ENCODE measurements around the gene RAPGEF6. TPM values are rescaled to one million over a fixed set of nuclear protein-coding genes. Genes with fewer than 3 reads are reported as not detected.
"Not testable (repeated sequence)": the region's sequence is repeated elsewhere in the genome, so short reads cannot be mapped to it uniquely, and the experiment has no call there.

RAPGEF6 gene
- total RNA-seq, 1 donor, result 15.6 TPM

DNA sequence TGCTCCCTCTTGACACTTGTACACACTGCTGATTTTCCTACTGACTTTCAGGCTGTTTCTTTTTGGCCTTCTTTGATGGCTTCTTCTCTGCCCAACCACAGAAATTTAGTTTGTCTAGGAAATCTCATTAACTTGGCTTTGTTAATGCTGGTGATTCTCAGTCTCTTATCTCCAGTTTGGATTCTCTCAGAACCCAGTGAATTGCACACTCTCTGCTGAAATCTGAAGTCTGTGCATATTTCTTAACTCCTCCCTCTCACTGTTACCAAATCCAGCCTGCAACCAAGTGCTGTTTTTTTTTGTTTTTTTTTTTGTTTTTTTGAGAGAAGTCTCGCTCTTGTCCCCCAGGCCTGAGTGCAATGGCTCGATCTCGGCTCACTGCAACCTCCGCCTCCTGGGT is 254.0 kb downstream of the RAPGEF6 start:
- Histone ChIP-seq H3K4me3 (ENCODE audit: insufficient read depth, low read length) (no peak overlapping the region), H3K79me2 (ENCODE audit: insufficient read depth, low read length) (peaks cover 24% of the 10 kb centered on the region), H3K36me3 (ENCODE audit: insufficient read depth, low read length) (peaks cover 2% of the 10 kb centered on the region), H2AFZ (ENCODE audit: low read length) (no peak overlapping the region), H4K20me1 (ENCODE audit: insufficient read depth, low read length) (peaks cover 5% of the 10 kb centered on the region), H3K4me1 (ENCODE audit: insufficient read depth, low read length) (peaks cover 33% of the 10 kb centered on the region), H3K27ac (ENCODE audit: low read depth, low read length) (no peak overlapping the region), H3K4me2 (ENCODE audit: insufficient read depth, low read length) (no peak overlapping the region), H3K27me3 (ENCODE audit: insufficient read depth, low read length) (no peaks in the 10 kb centered on the region), H3K9me3 (ENCODE audit: low read depth, low read length) (no peaks in the 10 kb centered on the region)
- TF ChIP-seq, protein P1, sequence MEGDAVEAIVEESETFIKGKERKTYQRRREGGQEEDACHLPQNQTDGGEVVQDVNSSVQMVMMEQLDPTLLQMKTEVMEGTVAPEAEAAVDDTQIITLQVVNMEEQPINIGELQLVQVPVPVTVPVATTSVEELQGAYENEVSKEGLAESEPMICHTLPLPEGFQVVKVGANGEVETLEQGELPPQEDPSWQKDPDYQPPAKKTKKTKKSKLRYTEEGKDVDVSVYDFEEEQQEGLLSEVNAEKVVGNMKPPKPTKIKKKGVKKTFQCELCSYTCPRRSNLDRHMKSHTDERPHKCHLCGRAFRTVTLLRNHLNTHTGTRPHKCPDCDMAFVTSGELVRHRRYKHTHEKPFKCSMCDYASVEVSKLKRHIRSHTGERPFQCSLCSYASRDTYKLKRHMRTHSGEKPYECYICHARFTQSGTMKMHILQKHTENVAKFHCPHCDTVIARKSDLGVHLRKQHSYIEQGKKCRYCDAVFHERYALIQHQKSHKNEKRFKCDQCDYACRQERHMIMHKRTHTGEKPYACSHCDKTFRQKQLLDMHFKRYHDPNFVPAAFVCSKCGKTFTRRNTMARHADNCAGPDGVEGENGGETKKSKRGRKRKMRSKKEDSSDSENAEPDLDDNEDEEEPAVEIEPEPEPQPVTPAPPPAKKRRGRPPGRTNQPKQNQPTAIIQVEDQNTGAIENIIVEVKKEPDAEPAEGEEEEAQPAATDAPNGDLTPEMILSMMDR (IDR thresholded peaks at IDR 0.05; ENCODE audit: extremely low read depth, low read depth, low read length), result no peak
- DNase-seq (ENCODE audit: insufficient read length, low spot score, missing footprints), result no peak

DNA sequence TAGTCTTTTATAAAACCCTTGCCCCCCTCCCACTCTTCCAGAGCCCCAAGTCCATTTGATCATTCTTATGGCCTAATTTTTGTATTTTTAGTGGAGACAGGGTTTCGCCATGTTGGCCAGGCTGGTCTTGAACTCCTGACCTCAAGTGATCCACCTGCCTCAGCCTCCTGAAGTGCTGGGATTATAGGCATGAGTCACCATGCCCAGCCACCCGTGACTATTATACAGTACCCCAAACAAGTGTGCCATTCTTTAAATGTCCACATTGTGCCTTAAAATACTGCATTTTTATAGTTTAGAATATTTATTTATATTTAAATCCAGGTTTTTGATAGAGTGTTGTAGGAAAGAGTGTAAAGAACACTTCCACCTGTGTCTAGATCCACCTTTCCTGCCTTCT is 254.8 kb downstream of the RAPGEF6 start:
- not testable (repeated sequence) for H3K27me3 ChIP-seq (ENCODE audit: insufficient read depth, low read length); H3K4me2 ChIP-seq (ENCODE audit: insufficient read depth, low read length); H3K9me3 ChIP-seq (ENCODE audit: low read depth, low read length); H2AFZ ChIP-seq (ENCODE audit: low read length); H3K36me3 ChIP-seq (ENCODE audit: insufficient read depth, low read length); H3K4me3 ChIP-seq (ENCODE audit: insufficient read depth, low read length); DNase-seq (ENCODE audit: insufficient read length, low spot score, missing footprints); H4K20me1 ChIP-seq (ENCODE audit: insufficient read depth, low read length)
- H3K79me2 ChIP-seq (ENCODE audit: insufficient read depth, low read length), result peaks cover 24% of the 10 kb centered on the region
- peak overlapping the region; percentile 33 for H3K27ac ChIP-seq (ENCODE audit: low read depth, low read length)
- H3K4me1 ChIP-seq (ENCODE audit: insufficient read depth, low read length), result peaks cover 33% of the 10 kb centered on the region

DNA sequence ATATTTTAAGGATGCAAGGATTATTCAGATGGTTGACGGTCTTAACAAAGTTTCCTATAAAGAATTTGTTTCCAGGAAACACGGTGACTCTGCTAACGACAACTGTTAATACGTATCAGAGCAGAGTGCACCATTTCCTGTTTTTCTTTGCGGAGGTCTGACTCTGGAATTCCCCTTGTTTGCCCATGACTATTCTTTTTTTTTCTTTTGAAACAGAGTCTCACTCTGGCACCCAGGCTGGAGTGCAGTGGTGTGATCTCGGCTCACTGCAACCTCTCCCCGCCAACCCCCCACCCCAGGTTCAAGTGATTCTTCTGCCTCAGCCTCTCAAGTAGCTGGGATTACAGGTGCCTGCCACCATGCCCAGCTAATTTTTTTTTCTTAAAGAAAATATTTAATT is 255.3 kb downstream of the RAPGEF6 start:
- H3K4me2 ChIP-seq (ENCODE audit: insufficient read depth, low read length), result peak overlapping the region; percentile 41
- DNase-seq (ENCODE audit: insufficient read length, low spot score, missing footprints), result no peak
- peaks cover 24% of the 10 kb centered on the region for H3K79me2 ChIP-seq (ENCODE audit: insufficient read depth, low read length)
- H3K4me3 ChIP-seq (ENCODE audit: insufficient read depth, low read length), result no peak overlapping the region
- H4K20me1 ChIP-seq (ENCODE audit: insufficient read depth, low read length), result peaks cover 5% of the 10 kb centered on the region
- no peaks in the 10 kb centered on the region for H3K9me3 ChIP-seq (ENCODE audit: low read depth, low read length)
- H3K36me3 ChIP-seq (ENCODE audit: insufficient read depth, low read length), result no peaks in the 10 kb centered on the region
- H3K27me3 ChIP-seq (ENCODE audit: insufficient read depth, low read length), result no peaks in the 10 kb centered on the region
- no peak overlapping the region for H2AFZ ChIP-seq (ENCODE audit: low read length)
- TF ChIP-seq, protein P1 (IDR thresholded peaks at IDR 0.05; ENCODE audit: extremely low read depth, low read depth, low read length), result no peak
- peaks cover 29% of the 10 kb centered on the region for H3K4me1 ChIP-seq (ENCODE audit: insufficient read depth, low read length)
- peak overlapping the region; percentile 79 for H3K27ac ChIP-seq (ENCODE audit: low read depth, low read length)

DNA sequence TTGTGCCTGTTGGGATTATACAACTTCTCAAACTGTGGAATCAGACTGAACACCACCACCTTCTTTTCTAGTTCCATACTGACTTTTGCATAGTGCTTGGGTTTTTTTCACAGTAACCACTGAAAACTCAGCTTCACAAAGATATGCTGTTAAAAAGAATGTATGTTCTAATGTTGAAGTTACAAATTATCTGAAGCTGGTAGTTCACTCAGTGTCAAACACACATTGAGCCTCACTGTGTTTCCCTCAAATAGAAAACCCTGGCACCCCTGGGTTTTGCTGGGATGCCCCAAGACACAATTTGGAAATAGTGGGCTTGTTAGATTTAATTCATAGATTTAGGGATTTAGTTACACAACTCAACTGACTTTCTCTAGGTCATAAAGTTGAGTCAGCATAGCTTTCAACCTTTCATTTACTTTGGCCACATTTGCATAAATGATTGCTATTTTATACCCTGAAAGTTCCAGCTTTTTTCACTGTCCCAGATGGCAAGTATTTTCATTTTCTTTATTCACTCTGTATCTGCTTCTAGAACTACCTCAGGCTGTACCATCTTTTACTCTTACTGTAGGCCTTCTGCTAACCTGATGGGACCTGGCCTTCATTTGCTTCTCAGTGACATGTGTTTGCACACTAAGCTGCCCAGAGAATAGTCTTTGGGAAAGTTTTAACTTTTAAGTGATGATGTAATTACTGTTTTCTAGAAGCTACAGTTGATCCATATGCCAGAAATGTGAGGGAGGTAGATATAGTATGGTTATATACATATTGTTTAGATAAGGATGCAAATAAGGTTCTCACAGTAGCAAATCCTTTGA is 256.1 kb downstream of the RAPGEF6 start:
- Histone ChIP-seq H3K27ac (ENCODE audit: low read depth, low read length) (peak overlapping the region; percentile 79), H3K4me2 (ENCODE audit: insufficient read depth, low read length) (no peak overlapping the region), H3K36me3 (ENCODE audit: insufficient read depth, low read length) (no peaks in the 10 kb centered on the region), H4K20me1 (ENCODE audit: insufficient read depth, low read length) (peaks cover 2% of the 10 kb centered on the region), H2AFZ (ENCODE audit: low read length) (no peak overlapping the region), H3K4me3 (ENCODE audit: insufficient read depth, low read length) (no peak overlapping the region), H3K9me3 (ENCODE audit: low read depth, low read length) (no peaks in the 10 kb centered on the region), H3K4me1 (ENCODE audit: insufficient read depth, low read length) (peaks cover 23% of the 10 kb centered on the region), H3K27me3 (ENCODE audit: insufficient read depth, low read length) (no peaks in the 10 kb centered on the region), H3K79me2 (ENCODE audit: insufficient read depth, low read length) (peaks cover 19% of the 10 kb centered on the region)
- TF ChIP-seq, protein P1 (IDR thresholded peaks at IDR 0.05; ENCODE audit: extremely low read depth, low read depth, low read length), result no peak
- DNase-seq (ENCODE audit: insufficient read length, low spot score, missing footprints), result no peak

Measured in osteoblast (primary cell).